Measurements from ENCODE around the gene ATP8A2. TPM values are rescaled to one million over a fixed set of nuclear protein-coding genes. Genes with fewer than 3 reads are reported as not detected.
A peak's percentile ranks its signal among the peaks of the same experiment; 100 is the strongest.

ATP8A2 gene
- total RNA-seq, 4 donors from 2014 or later, result 0.29 to 0.65 (median 0.46) TPM

DNA sequence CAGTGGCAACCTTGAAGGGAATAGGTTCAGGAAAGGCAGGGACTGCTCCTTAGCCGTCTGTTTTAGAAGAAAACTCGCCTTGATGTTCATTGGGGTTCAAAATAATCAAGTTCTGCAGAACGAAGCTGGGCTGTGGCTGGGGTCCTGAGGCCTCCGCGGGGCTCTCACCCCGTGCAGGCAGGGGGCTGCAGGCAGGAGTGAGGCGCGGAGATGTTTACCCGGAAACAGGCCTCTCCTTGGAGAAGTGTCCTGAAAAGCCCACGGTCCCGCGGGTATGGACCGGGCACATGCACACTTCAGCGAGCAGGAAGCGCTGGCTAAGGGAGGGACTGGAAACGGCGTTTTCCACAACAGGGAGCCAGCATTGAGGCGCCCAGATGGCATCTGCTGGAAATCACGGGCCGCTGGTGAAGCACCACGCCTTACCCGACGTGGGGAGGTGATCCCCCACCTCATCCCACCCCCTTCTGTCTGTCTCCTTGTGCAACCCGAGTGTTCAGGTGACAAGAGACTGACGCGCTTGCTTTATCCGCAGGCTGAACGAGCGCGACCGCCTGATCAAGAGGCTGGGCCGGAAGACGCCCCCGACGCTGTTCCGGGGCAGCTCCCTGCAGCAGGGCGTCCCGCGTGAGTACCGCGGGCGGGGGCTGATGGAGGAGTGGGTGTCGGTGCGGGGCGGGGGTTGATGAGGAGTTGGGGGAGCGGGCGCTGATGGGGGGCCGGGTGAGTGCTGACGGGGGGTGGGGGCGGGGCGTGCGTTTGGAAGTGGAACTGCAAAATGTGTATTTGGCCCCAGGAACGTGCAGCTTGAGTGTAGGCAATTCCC lies 640.4 kb downstream of the ATP8A2 start:
- Histone ChIP-seq H3K27me3 (peaks cover 0 to 30% (median 3%) of the 10 kb centered on the region in 4 donors), H3K9me3 (no peaks in the 10 kb centered on the region), H3K4me3 (peak overlapping the region; percentile 40 to 50 (median 40)), H3K4me1 (peaks cover 0 to 12% (median 5%) of the 10 kb centered on the region in 4 donors), H3K36me3 (no peaks in the 10 kb centered on the region), H3K27ac (replicated peaks in 1 of 4) (no peak overlapping the region)
- no peak for DNase-seq (ENCODE audit: extremely low spot score)
- no peak for TF ChIP-seq POLR2AphosphoS5 (IDR thresholded peaks at IDR 0.05)
- TF ChIP-seq, protein P1, sequence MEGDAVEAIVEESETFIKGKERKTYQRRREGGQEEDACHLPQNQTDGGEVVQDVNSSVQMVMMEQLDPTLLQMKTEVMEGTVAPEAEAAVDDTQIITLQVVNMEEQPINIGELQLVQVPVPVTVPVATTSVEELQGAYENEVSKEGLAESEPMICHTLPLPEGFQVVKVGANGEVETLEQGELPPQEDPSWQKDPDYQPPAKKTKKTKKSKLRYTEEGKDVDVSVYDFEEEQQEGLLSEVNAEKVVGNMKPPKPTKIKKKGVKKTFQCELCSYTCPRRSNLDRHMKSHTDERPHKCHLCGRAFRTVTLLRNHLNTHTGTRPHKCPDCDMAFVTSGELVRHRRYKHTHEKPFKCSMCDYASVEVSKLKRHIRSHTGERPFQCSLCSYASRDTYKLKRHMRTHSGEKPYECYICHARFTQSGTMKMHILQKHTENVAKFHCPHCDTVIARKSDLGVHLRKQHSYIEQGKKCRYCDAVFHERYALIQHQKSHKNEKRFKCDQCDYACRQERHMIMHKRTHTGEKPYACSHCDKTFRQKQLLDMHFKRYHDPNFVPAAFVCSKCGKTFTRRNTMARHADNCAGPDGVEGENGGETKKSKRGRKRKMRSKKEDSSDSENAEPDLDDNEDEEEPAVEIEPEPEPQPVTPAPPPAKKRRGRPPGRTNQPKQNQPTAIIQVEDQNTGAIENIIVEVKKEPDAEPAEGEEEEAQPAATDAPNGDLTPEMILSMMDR (IDR thresholded peaks at IDR 0.05), result no peak
- intact Hi-C loops (cut with DNase I), result no loop called here
- WGBS, result 50% methylated on average over 16 of the region's 53 CpGs

DNA sequence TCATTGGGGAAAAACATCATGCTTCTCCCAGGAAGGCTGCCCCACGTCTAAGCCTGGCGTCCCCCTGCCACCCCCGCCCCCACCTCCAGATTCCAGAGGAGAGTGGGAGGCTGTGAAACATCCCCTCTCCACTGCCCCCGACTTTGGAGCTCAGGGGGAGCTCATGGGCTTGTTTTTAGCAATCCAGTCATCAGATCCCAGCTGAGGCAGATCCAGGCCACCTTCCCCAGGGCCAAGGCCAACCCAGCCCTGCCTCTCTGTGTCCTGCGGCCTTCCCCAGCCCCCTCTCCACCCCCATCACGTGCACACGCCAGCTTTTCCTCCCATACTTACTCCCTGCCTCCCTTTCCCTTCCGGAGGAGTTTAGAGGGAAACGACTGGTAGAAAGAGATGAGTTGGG lies 641.2 kb downstream of the ATP8A2 start:
- no peak for TF ChIP-seq POLR2AphosphoS5 (IDR thresholded peaks at IDR 0.05)
- no peak for TF ChIP-seq EP300 (IDR thresholded peaks at IDR 0.05)
- no peak for TF ChIP-seq POLR2A (IDR thresholded peaks at IDR 0.05; ENCODE audit: low read depth)
- TF ChIP-seq, protein P1 (IDR thresholded peaks at IDR 0.05), result no peak
- H3K4me3 ChIP-seq, result no peak overlapping the region
- H3K27me3 ChIP-seq, result peaks cover 0 to 30% (median 3%) of the 10 kb centered on the region in 4 donors
- H3K36me3 ChIP-seq, result no peaks in the 10 kb centered on the region
- intact Hi-C loops (cut with DNase I), result no loop called here
- no peaks in the 10 kb centered on the region for H3K9me3 ChIP-seq
- WGBS, result 62% methylated on average over 8 of the region's 9 CpGs
- DNase-seq (ENCODE audit: extremely low spot score), result no peak
- H3K27ac ChIP-seq (replicated peaks in 1 of 4), result no peak overlapping the region
- H3K4me1 ChIP-seq, result peaks cover 0 to 12% (median 7%) of the 10 kb centered on the region in 4 donors

DNA sequence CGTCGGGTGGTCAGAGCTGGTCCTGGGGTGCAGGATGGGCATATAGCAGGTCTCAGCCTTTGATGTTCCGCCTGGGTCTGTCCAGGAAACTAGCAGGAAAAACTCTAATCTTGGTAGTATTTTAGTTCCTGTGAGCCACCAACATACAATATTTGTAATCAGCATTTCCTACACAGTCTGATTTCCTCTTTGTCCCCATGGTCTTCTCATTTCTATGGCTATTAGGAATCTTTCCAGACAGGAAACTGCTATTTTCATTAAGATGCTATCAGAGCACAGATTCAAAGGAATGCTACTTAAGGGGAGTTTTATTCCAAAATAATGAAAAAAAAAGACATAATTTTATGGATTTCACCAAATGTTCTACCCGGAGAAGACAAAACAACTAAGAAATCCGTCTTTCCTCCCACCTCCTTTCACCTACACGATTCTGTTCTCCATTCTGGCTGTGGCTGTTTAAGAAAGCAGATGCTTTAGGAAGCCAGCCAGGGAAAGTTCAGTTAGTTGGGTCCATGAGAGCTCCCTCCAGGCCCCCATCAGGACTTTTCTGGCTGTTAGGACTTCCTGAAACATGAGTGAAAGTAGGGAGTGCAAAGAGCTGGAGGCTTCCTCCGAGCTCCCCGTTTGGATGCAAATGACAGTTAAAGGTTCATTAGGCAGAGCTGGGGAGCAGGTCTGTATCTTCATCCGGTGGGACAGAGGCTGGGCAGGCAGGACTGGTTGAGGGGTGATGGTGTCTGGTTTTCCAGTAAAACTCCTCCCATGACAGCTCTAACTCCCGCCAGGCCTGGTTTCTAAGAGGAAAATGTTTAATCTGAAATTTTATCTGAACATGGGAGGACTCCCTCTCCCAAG lies 643.7 kb downstream of the ATP8A2 start:
- H3K27ac ChIP-seq (replicated peaks in 1 of 4), result no peak overlapping the region
- H3K27me3 ChIP-seq, result peaks cover 0 to 28% (median 3%) of the 10 kb centered on the region in 4 donors
- no peaks in the 10 kb centered on the region for H3K36me3 ChIP-seq
- H3K4me1 ChIP-seq, result peaks cover 0 to 12% (median 7%) of the 10 kb centered on the region in 4 donors
- intact Hi-C loops (cut with DNase I), result no loop called here
- no peak for TF ChIP-seq EP300 (IDR thresholded peaks at IDR 0.05)
- no peak for TF ChIP-seq POLR2AphosphoS5 (IDR thresholded peaks at IDR 0.05)
- TF ChIP-seq, protein P1 (IDR thresholded peaks at IDR 0.05), result no peak
- TF ChIP-seq POLR2A (IDR thresholded peaks at IDR 0.05; ENCODE audit: low read depth), result no peak
- no peak for DNase-seq (ENCODE audit: extremely low spot score)
- 65% methylated on average over 10 of the region's 10 CpGs for WGBS
- no peaks in the 10 kb centered on the region for H3K9me3 ChIP-seq
- H3K4me3 ChIP-seq, result no peak overlapping the region

DNA sequence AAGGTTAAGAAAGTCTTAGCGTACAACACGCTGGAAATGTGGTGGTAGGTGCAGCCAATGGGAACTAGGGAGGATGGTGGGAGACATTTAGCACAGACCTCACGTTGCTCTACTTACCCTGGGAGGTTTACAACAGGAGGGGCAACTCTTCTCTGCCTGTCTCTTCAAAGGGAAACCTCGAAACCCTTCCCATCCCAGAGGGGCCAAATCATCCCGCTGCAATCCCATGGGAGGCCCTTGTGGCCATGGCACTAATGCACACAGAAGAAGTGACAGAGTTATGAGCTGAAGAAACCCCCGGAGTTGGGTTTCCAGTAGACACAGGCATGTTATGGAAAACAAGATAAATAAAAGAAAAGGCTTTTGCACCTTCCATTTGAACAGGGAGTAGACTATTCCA lies 644.4 kb downstream of the ATP8A2 start:
- peaks cover 0 to 26% (median 3%) of the 10 kb centered on the region in 4 donors for H3K27me3 ChIP-seq
- no peak overlapping the region for H3K4me3 ChIP-seq
- WGBS, result 86% methylated on average over 6 of the region's 6 CpGs
- no peaks in the 10 kb centered on the region for H3K9me3 ChIP-seq
- H3K36me3 ChIP-seq, result no peaks in the 10 kb centered on the region
- no peak for DNase-seq (ENCODE audit: extremely low spot score)
- H3K27ac ChIP-seq (replicated peaks in 1 of 4), result no peak overlapping the region
- intact Hi-C loops (cut with DNase I), result no loop called here
- TF ChIP-seq POLR2A (IDR thresholded peaks at IDR 0.05; ENCODE audit: low read depth), result no peak
- TF ChIP-seq POLR2AphosphoS5 (IDR thresholded peaks at IDR 0.05), result no peak
- no peak for TF ChIP-seq EP300 (IDR thresholded peaks at IDR 0.05)
- TF ChIP-seq, protein P1 (IDR thresholded peaks at IDR 0.05), result no peak
- H3K4me1 ChIP-seq, result peaks cover 0 to 12% (median 7%) of the 10 kb centered on the region in 4 donors
